SKM-1 treated with dmso at 0.1 percent for 144 hours (cell line): ENCODE measurements around the gene OR4L1.
"Not testable (repeated sequence)": the region's sequence is repeated elsewhere in the genome, so short reads cannot be mapped to it uniquely, and the experiment has no call there.

Source experiments
- DNase-seq: peaks from one replicate; lab custom pipeline; 2025; ENCODE audit not compliant: unreplicated experiment; lab: John Stamatoyannopoulos, UW

Gene OR4L1

GRCh38 chr14:20059745-20060144 is at the start of gene OR4L1:
Gene OR4L1 (plus strand): TSS chr14:20060045. CDS start chr14:20060045, 0 bp downstream.
- DNase-seq = no peak

- DNase-seq = no peak
Measured at GRCh38 chr14:20019257-20019865, 40.5 kb upstream of the OR4L1 start, which contains the start of gene OR4K14. Gene OR4K14 (minus strand): TSS chr14:20019307. CDS start chr14:20015193, 4,114 bp downstream.

- DNase-seq = no peak
Measured at GRCh38 chr14:20031058-20031457, 28.8 kb upstream of the OR4L1 start.

GRCh38 chr14:20035449-20035848 is 24.4 kb upstream of the OR4L1 start:
- DNase-seq = no peak

GRCh38 chr14:20035938-20036337 is 23.9 kb upstream of the OR4L1 start, which contains the start of gene OR4K13:
Gene OR4K13 (minus strand): TSS chr14:20036038. CDS start chr14:20034758, 1,280 bp downstream.
- no peak for DNase-seq

GRCh38 chr14:20044243-20044642 is 15.6 kb upstream of the OR4L1 start:
- no peak for DNase-seq

- no peak for DNase-seq
Measured at GRCh38 chr14:20048202-20048601, 11.6 kb upstream of the OR4L1 start.

GRCh38 chr14:20092050-20092449 is 32.2 kb downstream of the OR4L1 start:
- no peak for DNase-seq

GRCh38 chr14:20093442-20093841 is 33.6 kb downstream of the OR4L1 start:
- DNase-seq = peak; percentile 75

GRCh38 chr14:20098926-20099770 is 39.3 kb downstream of the OR4L1 start:
- not testable (repeated sequence) for DNase-seq

- DNase-seq = no peak
Measured at GRCh38 chr14:20110438-20110837, 50.6 kb downstream of the OR4L1 start, which contains the start of gene OR4K17. Gene OR4K17 (plus strand): TSS chr14:20110739. CDS start chr14:20117500, 6,761 bp downstream.
